ENCODE measurements around the gene METTL25B.

METTL25B gene

DNA sequence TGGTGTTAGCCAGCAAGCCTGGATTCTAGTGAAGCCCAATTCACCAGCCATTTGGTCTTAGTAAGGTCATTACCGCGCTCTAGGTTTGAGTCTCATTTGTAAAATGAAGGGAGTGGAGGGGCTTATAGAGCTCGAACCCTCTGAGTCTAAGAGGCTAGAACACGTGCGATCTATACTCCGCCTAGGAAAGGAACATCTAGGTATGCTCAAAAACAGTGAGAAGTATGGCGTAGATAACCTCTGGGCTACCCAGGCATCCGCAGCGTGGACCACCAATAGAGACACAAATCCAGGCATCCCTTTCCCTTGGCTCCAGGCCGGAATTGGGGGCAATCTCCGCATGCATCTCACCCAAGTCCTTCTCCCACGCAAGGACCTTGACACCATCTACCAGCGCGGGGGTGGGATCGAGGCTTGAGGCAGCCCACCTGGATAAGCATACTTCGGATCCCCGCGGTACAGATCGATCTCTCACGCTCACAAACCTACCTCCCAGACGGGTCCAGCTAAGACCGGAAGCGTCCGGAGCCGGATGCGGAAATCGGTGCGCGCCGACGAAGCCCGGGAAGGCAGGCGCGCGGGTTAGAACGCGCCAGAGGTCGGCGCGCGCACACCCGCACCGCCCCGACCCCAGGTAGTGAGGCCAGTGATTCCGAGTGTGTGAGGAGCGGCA, at the start of gene METTL25B:
Gene METTL25B (plus strand): TSS at position 544 of the 673 bp plus-strand sequence. CDS start 636 bp downstream, outside the sequence.
- TF ChIP-seq, protein P1, sequence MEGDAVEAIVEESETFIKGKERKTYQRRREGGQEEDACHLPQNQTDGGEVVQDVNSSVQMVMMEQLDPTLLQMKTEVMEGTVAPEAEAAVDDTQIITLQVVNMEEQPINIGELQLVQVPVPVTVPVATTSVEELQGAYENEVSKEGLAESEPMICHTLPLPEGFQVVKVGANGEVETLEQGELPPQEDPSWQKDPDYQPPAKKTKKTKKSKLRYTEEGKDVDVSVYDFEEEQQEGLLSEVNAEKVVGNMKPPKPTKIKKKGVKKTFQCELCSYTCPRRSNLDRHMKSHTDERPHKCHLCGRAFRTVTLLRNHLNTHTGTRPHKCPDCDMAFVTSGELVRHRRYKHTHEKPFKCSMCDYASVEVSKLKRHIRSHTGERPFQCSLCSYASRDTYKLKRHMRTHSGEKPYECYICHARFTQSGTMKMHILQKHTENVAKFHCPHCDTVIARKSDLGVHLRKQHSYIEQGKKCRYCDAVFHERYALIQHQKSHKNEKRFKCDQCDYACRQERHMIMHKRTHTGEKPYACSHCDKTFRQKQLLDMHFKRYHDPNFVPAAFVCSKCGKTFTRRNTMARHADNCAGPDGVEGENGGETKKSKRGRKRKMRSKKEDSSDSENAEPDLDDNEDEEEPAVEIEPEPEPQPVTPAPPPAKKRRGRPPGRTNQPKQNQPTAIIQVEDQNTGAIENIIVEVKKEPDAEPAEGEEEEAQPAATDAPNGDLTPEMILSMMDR (IDR thresholded peaks at IDR 0.05) = no peak

GRCh38 chr1:156680056-156680455, 48.2 kb upstream of the METTL25B start:
- TF ChIP-seq, protein P1 (IDR thresholded peaks at IDR 0.05) = no peak

- TF ChIP-seq, protein P1 (IDR thresholded peaks at IDR 0.05) = no peak
These were observed 46.9 kb upstream of the METTL25B start for GRCh38 chr1:156681196-156681960.

DNA sequence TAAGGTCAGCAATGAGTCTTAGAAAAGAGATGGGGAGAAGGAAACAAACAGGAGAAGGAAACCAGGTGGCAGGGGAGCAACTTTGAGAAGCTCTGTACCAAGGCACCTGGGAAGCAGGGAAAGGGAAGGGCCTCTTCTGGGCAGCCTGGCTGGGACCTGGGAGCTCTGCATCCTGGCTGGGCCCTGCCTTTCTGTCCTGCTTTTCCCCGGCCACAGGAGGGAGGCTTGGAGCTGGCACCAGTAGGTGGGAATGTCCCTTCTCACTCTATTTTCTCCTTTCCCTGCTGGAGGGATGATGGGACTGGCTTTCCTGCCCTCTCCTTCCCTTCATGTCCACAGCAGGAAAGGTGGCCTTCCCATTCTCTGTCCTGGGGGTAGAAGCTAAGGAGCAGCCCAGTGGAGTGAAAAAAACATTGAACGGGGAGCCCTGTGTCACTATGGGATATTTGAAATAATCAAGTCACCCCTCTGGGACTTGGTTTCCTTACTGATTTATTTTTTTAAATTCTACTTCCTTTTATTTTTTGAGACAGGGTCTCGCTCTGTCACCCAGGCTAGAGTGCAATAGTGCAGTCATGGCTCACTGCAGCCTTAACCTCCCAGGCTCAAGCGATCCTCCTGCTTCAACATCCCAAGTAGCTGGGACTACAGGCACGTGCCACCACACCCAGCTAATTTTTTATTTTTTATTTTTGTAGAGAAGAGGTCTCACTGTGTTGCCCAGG, 45.9 kb upstream of the METTL25B start:
- TF ChIP-seq, protein P1 (IDR thresholded peaks at IDR 0.05) = no peak

- TF ChIP-seq, protein P1 (IDR thresholded peaks at IDR 0.05) = no peak
These were observed 44.0 kb upstream of the METTL25B start for GRCh38 chr1:156684227-156684782.

DNA sequence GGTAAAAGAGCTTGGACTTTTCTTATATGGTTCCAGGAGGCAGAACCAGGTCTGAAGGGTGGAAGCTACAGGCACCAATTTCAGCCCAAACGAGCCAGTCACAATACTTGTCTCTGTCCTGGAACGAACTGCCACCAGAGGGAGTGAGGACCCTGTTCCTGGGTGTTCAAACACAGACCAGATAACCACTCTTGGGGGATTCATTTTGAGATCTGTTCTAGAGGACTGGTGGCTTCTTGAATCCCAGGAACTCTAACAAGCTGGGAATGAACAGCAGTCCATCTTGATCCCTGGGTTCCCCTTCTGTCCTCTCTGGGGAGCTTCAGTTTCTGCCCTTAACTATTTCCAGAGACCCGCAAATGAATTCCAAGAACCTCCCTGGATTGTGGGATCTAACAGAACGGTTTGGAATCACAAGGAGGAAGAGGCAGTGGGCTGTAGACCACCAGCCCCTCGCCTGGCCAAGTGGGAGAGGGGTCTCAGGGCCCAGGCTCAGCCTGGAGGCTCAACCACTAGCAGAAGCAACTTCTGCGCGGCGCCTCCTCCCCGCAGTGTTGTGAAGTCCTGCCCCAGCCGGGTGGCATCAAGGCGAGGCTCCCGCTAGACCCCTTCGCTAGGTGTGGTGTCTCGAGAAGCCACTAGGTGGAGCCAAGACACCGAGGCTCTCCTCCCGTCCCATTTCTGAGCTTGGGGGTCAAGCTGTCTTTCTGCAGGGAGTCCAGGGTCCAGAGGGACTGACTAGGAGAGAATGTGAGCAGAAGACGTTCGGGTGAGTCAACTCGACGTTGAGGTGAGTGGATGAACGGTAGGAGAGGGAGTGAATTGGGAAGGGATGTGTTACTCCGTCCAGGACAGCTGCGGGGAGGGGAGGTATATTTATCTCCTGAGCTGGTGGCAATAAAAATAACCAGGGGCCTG, 39.0 kb upstream of the METTL25B start:
- TF ChIP-seq, protein P1 (IDR thresholded peaks at IDR 0.05) = peak; percentile 96
